CD4-positive, alpha-beta memory T cell (primary cell): ENCODE results near the gene GASK1A. TPM values are rescaled to one million over a fixed set of nuclear protein-coding genes. Genes with fewer than 3 reads are reported as not detected.

Source experiments
- CTCF ChIA-PET: fragments of 350-600 bp; sonication (Branson Sonifier 250); formaldehyde crosslinking; loops from one replicate; lab custom pipeline; 2021; ENCODE audit warnings: inconsistent platforms; ENCODE audit not compliant: partially characterized antibody; lab: Charles Lee
- POLR2A ChIA-PET: fragments of 350-600 bp; sonication (Branson Sonifier 250); formaldehyde crosslinking; loops from one replicate; lab custom pipeline; 2021; ENCODE audit not compliant: partially characterized antibody; lab: Charles Lee
- DNase-seq, 5 donors: peaks; one replicate each; pipeline versions ENCODE4 v3.0.0 to v3.0.0-alpha.2; 2020 to 2022; ENCODE audit warnings: mixed read lengths in 1 of 5
- H3K27ac ChIP-seq: one replicate; pipeline ENCODE4 v1.7.0; 2013; ENCODE audit warnings: low read depth, low read length
- H3K27me3 ChIP-seq: 2 replicates; pipeline ENCODE4 v1.7.0; 2013; ENCODE audit warnings: mild to moderate bottlenecking, low read length, moderate library complexity; ENCODE audit not compliant: insufficient read depth
- H3K36me3 ChIP-seq: 2 replicates; pipeline ENCODE4 v1.7.0; 2013; ENCODE audit warnings: mild to moderate bottlenecking, low read length, moderate library complexity; ENCODE audit not compliant: insufficient read depth
- H3K4me1 ChIP-seq: 2 replicates; pipeline ENCODE4 v1.7.0; 2013; ENCODE audit warnings: mild to moderate bottlenecking, low read length, moderate library complexity; ENCODE audit not compliant: insufficient read depth
- H3K4me3 ChIP-seq, 2 donors: one replicate each; pipeline ENCODE4 v1.7.0; 2013; ENCODE audit warnings: low read length in 2 of 2, mild to moderate bottlenecking in 1 of 2
- H3K9me3 ChIP-seq, 2 donors: one replicate each; pipeline ENCODE4 v1.7.0; 2013; ENCODE audit warnings: low read length in 2 of 2, control low read depth in 1 of 2; ENCODE audit not compliant: control insufficient read depth in 1 of 2
- H3K27ac Mint-ChIP-seq, 7 donors: one replicate each; pipeline ENCODE4 v1.8.0; 2020 to 2021; ENCODE audit warnings: mixed read lengths in 7 of 7, mild to moderate bottlenecking in 6 of 7, inconsistent platforms in 3 of 7, moderate library complexity in 3 of 7
- H3K27me3 Mint-ChIP-seq, 2 donors: one replicate each; pipeline ENCODE4 v1.8.0; 2020 to 2021; ENCODE audit warnings: mixed read lengths in 2 of 2
- H3K36me3 Mint-ChIP-seq, 2 donors: one replicate each; pipeline ENCODE4 v1.8.0; 2020 to 2021; ENCODE audit warnings: mixed read lengths in 2 of 2, inconsistent platforms in 1 of 2, mild to moderate bottlenecking in 1 of 2
- H3K4me1 Mint-ChIP-seq, 4 donors: one replicate each; pipeline ENCODE4 v1.8.0; 2020 to 2021; ENCODE audit warnings: mixed read lengths in 4 of 4, mild to moderate bottlenecking in 1 of 4
- H3K4me3 Mint-ChIP-seq, 8 donors: one replicate each; pipeline ENCODE4 v1.8.0; 2020 to 2021; ENCODE audit warnings: mixed read lengths in 8 of 8, mild to moderate bottlenecking in 7 of 8, moderate library complexity in 6 of 8, inconsistent platforms in 3 of 8
- H3K9me3 Mint-ChIP-seq, 8 donors: one replicate each; pipeline ENCODE4 v1.8.0; 2020 to 2021; ENCODE audit warnings: mixed read lengths in 8 of 8, mild to moderate bottlenecking in 5 of 8, inconsistent platforms in 3 of 8, moderate library complexity in 1 of 8
- intact Hi-C: fragments of 100-400 bp; cut with micrococcal nuclease; formaldehyde crosslinking; loops from one replicate; pipeline ENCODE4 v1.15.1; 2023
- polyA plus RNA-seq, 2 donors: library from polyadenylated mRNA; unstranded; fragments of 300-500 nt; fragmentation: Illumina TruSeq; gene quantifications; one replicate each; pipeline ENCODE4 v1.2.3, GENCODE V29; 2021
- total RNA-seq, 2 experiments: library from RNA; stranded (reverse); gene quantifications; one replicate each; pipeline ENCODE4 v1.2.3, GENCODE V29; 2021

GASK1A gene
- not detected for total RNA-seq
- not detected for polyA plus RNA-seq

GRCh38 chr3:42979044-42979972 lies at the start of gene GASK1A:
TSS of gene GASK1A (plus strand) at chr3:42979311. CDS start at chr3:42979643, 332 bp downstream.
- Mint-ChIP-seq H3K4me1 (peaks cover 5 to 11% (median 6%) of the 10 kb centered on the region in 4 donors), H3K36me3 (peaks cover 2 to 7% of the 10 kb centered on the region in 2 donors), H3K9me3 (peaks cover 0 to 21% (median 14%) of the 10 kb centered on the region in 8 donors), H3K4me3 (peak within 1 kb of the TSS; percentile 67 to 83 (median 78)), H3K27me3 (peaks cover 24 to 32% of the 10 kb centered on the region in 2 donors), H3K27ac (no peak within 1 kb of the TSS)
- DNase-seq: peak in 2 of 5 donors; percentile 4 to 13
- H3K27me3 ChIP-seq: peaks cover 21% of the 10 kb centered on the region
- CTCF ChIA-PET: interaction anchor here (1.4 kb wide), 1 partner anchor 92 kb away, joined by 3 read pairs; no protein-coding TSS in a partner anchor
- H3K4me1 ChIP-seq: peaks cover 6% of the 10 kb centered on the region
- no peaks in the 10 kb centered on the region for H3K36me3 ChIP-seq
- POLR2A ChIA-PET: no interaction called here
- peak within 1 kb of the TSS in 1 of 2 donors; percentile 31 for H3K4me3 ChIP-seq
- no peak within 1 kb of the TSS for H3K27ac ChIP-seq
- intact Hi-C loops: no loop called here
- H3K9me3 ChIP-seq: peaks cover 0 to under 1% of the 10 kb centered on the region in 2 donors

- Histone ChIP-seq H3K4me1 (peaks cover 20% of the 10 kb centered on the region), H3K9me3 (no peaks in the 10 kb centered on the region), H3K27me3 (no peaks in the 10 kb centered on the region), H3K27ac (no peak overlapping the region), H3K4me3 (no peak overlapping the region), H3K36me3 (no peaks in the 10 kb centered on the region)
- no peak for DNase-seq
- ChIA-PET CTCF (no interaction called here), POLR2A (no interaction called here)
- Mint-ChIP-seq H3K9me3 (no peaks in the 10 kb centered on the region), H3K4me1 (peaks cover 15 to 30% (median 17%) of the 10 kb centered on the region in 4 donors), H3K36me3 (no peaks in the 10 kb centered on the region), H3K4me3 (no peak overlapping the region), H3K27me3 (no peaks in the 10 kb centered on the region), H3K27ac (peak overlapping the region in 1 of 7 donors; percentile 11)
- intact Hi-C loops: no loop called here
Measured at GRCh38 chr3:42934111-42934510, 45.0 kb upstream of the GASK1A start.

DNA sequence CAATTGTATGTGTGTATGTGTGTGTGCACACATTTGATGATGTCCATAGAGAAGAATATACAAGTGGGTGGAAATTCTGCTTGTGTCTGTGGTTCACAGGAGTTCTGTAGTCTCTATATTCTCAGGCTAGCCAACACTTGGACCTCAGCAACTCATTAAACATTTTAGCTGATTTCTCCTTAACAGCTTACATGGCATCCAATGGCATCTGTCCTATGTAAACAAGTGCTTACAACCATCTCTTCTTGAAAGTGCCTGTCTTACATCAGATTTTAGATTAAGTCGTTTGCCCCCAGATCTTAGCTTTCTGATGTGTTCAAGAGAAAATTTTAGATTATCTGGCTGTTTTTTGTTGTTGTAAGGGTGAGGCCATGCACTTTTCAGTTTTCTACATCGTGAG lies 44.2 kb upstream of the GASK1A start:
- Histone ChIP-seq H3K4me1 (peaks cover 20% of the 10 kb centered on the region), H3K36me3 (no peaks in the 10 kb centered on the region), H3K27me3 (no peaks in the 10 kb centered on the region), H3K9me3 (no peaks in the 10 kb centered on the region), H3K4me3 (no peak overlapping the region), H3K27ac (no peak overlapping the region)
- Mint-ChIP-seq H3K4me3 (peak overlapping the region in 3 of 8 donors; percentile 4 to 73 (median 21)), H3K36me3 (no peaks in the 10 kb centered on the region), H3K27me3 (no peaks in the 10 kb centered on the region), H3K27ac (peak overlapping the region in 1 of 7 donors; percentile 17), H3K9me3 (no peaks in the 10 kb centered on the region), H3K4me1 (peaks cover 15 to 30% (median 17%) of the 10 kb centered on the region in 4 donors)
- DNase-seq: no peak
- CTCF ChIA-PET: no interaction called here
- POLR2A ChIA-PET: no interaction called here
- intact Hi-C loops: no loop called here

DNA sequence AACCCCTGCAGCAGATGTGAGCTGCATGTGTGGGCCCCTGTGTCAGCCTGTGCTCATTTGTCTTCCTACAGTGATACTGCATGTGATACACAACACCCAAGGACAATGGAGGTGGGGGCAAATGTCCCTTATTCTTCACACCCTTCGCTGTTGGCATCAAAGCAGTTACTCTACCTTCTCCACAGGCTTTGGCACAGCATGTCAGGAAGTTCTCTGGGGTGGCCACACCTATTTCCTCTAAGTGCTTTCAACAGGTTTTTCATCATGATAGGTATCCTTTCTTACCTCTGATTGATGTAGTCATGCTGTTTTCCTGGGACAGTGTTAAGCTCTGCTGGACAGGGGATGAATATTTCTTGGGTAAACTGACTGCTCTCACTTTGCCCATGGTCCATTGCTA lies 43.6 kb upstream of the GASK1A start:
- Mint-ChIP-seq H3K36me3 (no peaks in the 10 kb centered on the region), H3K4me3 (peak overlapping the region in 6 of 8 donors; percentile 6 to 73 (median 34)), H3K27me3 (no peaks in the 10 kb centered on the region), H3K4me1 (peaks cover 15 to 30% (median 17%) of the 10 kb centered on the region in 4 donors), H3K9me3 (no peaks in the 10 kb centered on the region), H3K27ac (peak overlapping the region in 2 of 7 donors; percentile 1 to 33)
- CTCF ChIA-PET: no interaction called here
- POLR2A ChIA-PET: no interaction called here
- H3K4me1 ChIP-seq: peaks cover 20% of the 10 kb centered on the region
- peak in 4 of 5 donors; percentile 16 to 36 (median 32) for DNase-seq
- H3K27ac ChIP-seq: no peak overlapping the region
- no peaks in the 10 kb centered on the region for H3K9me3 ChIP-seq
- intact Hi-C loops: no loop called here
- H3K36me3 ChIP-seq: no peaks in the 10 kb centered on the region
- no peak overlapping the region for H3K4me3 ChIP-seq
- no peaks in the 10 kb centered on the region for H3K27me3 ChIP-seq

DNA sequence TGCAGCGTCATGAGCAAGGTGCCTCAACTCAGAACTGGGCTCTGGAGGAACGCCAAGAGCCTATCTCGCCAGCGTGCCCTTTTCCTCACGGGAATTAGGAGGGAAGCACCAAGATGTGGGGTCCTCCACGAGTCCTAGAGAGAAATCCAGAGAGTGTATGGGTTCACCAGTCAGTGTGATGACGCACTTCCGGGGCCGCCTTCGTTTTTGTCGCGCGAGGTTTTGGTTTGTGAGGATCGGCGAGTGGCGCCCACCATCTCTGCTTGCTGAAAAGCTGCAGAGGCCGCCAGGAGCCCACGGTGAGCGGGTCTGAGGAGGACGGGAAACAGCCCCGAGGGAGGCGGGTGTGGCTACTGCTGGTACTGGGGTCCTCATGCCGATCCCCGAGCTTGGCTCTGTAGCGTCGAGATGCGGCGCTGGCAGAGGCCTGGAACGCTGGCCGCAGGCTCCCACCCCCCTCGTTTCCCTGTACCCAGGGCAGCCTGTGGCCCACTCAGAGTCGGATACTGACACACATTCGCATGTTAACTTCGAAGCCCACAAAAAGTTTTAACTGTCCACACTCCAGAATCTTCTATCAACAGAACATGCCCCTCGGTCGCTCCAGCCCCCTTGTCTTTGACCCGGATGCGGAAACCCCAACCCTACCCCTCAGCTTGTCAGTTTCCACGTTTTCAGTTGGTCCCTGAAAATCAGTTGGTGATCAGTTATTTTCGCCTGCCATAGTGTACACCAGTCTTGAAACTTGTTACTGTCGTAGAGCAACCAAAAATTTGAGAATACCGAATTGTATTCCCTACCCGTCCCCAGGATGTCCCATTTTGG lies 42.7 kb upstream of the GASK1A start:
- Mint-ChIP-seq H3K4me3 (peak overlapping the region in 2 of 8 donors; percentile 15), H3K4me1 (peaks cover 15 to 30% (median 17%) of the 10 kb centered on the region in 4 donors), H3K27ac (peak overlapping the region in 2 of 7 donors; percentile 30 to 80), H3K9me3 (no peaks in the 10 kb centered on the region), H3K27me3 (no peaks in the 10 kb centered on the region), H3K36me3 (no peaks in the 10 kb centered on the region)
- no peaks in the 10 kb centered on the region for H3K36me3 ChIP-seq
- H3K27ac ChIP-seq: no peak overlapping the region
- H3K4me3 ChIP-seq: no peak overlapping the region
- H3K4me1 ChIP-seq: peaks cover 20% of the 10 kb centered on the region
- H3K9me3 ChIP-seq: no peaks in the 10 kb centered on the region
- intact Hi-C loops: no loop called here
- ChIA-PET POLR2A (no interaction called here), CTCF (no interaction called here)
- DNase-seq: no peak
- no peaks in the 10 kb centered on the region for H3K27me3 ChIP-seq

DNA sequence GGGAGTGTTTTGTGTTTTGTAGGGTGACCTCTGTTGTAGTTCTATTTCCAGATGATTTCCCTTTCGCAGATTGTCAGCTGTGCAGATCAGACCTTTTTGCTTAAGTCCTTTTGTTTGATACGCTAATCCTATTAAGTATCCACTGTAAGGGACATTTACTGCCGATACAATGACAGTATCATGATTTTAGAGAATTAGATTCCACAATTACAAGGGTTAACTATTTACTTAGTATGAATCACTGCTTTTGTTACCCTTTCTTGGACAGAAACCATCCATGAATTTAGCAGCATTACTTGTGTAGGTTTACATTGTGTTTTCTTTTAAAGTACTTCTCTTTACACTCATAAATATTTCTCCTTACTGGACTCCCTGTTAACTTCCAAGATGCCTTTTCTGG lies 41.8 kb upstream of the GASK1A start:
- H3K4me3 Mint-ChIP-seq: no peak overlapping the region
- no peaks in the 10 kb centered on the region for H3K9me3 ChIP-seq
- no peak overlapping the region for H3K4me3 ChIP-seq
- peak overlapping the region in 1 of 7 donors; percentile 21 for H3K27ac Mint-ChIP-seq
- H3K36me3 Mint-ChIP-seq: no peaks in the 10 kb centered on the region
- H3K27me3 Mint-ChIP-seq: peaks cover 0 to 3% of the 10 kb centered on the region in 2 donors
- no peaks in the 10 kb centered on the region for H3K36me3 ChIP-seq
- CTCF ChIA-PET: no interaction called here
- H3K4me1 ChIP-seq: peaks cover 20% of the 10 kb centered on the region
- no peak overlapping the region for H3K27ac ChIP-seq
- H3K9me3 Mint-ChIP-seq: no peaks in the 10 kb centered on the region
- POLR2A ChIA-PET: no interaction called here
- intact Hi-C loops: no loop called here
- H3K4me1 Mint-ChIP-seq: peaks cover 15 to 30% (median 17%) of the 10 kb centered on the region in 4 donors
- DNase-seq: no peak
- no peaks in the 10 kb centered on the region for H3K27me3 ChIP-seq

GRCh38 chr3:42942693-42943092 lies 36.4 kb upstream of the GASK1A start:
- Mint-ChIP-seq H3K27me3 (peaks cover 9 to 15% of the 10 kb centered on the region in 2 donors), H3K4me1 (no peaks in the 10 kb centered on the region), H3K27ac (no peak overlapping the region), H3K4me3 (no peak overlapping the region), H3K9me3 (peaks cover 0 to 1% (median 0%) of the 10 kb centered on the region in 8 donors), H3K36me3 (no peaks in the 10 kb centered on the region)
- Histone ChIP-seq H3K36me3 (no peaks in the 10 kb centered on the region), H3K27ac (no peak overlapping the region), H3K9me3 (no peaks in the 10 kb centered on the region), H3K4me1 (no peaks in the 10 kb centered on the region), H3K27me3 (no peaks in the 10 kb centered on the region), H3K4me3 (no peak overlapping the region)
- ChIA-PET CTCF (interaction anchor here (0.9 to 1.5 kb wide), 2 partner anchors 19 to 61 kb away, joined by 4 to 6 read pairs; no protein-coding TSS in a partner anchor), POLR2A (no interaction called here)
- intact Hi-C loops: no loop called here
- DNase-seq: no peak
